Adrenal gland (tissue), 12 donors: Measurements from ENCODE around the gene UVRAG. TPM values are rescaled to one million over a fixed set of nuclear protein-coding genes. Genes with fewer than 3 reads are reported as not detected.
A peak's percentile ranks its signal among the peaks of the same experiment; 100 is the strongest.

ENCODE experiments used
- DNase-seq, 7 donors: peaks; one replicate each; pipeline ENCODE4 v3.0.0-alpha.2; 2019 to 2020
- H3K27ac ChIP-seq, 5 donors: fragments of 200-600 bp; sonication (generic) in 4 of 5; 1 replicate in 3 of 5; 2 replicates in 2 of 5; pipeline versions ENCODE4 v1.5.1 to v1.8.0; 2016 to 2020; ENCODE audit warnings: mild to moderate bottlenecking in 1 of 5
- H3K27me3 ChIP-seq: fragments of 200-600 bp; 2 replicates; pipeline ENCODE4 v1.8.0; 2021
- H3K36me3 ChIP-seq, 2 donors: fragments of 200-600 bp; replicated peaks in 1 of 2; 1 replicate in 1 of 2; 2 replicates in 1 of 2; pipeline versions ENCODE4 v1.5.1 to v1.8.0; 2018 to 2022
- H3K4me1 ChIP-seq, 2 donors: fragments of 200-600 bp; replicated peaks in 1 of 2; 1 replicate in 1 of 2; 2 replicates in 1 of 2; pipeline versions ENCODE4 v1.5.1 to v1.8.0; 2018 to 2021
- H3K4me3 ChIP-seq, 4 donors: fragments of 200-600 bp; sonication (generic) in 3 of 4; one replicate each; pipeline ENCODE4 v1.5.1; 2016 to 2018
- H3K9me3 ChIP-seq, 3 donors: fragments of 200-600 bp; sonication (generic) in 1 of 3; replicated peaks in 1 of 3; 1 replicate in 2 of 3; 2 replicates in 1 of 3; pipeline versions ENCODE4 v1.5.1 to v1.8.0; 2016 to 2021
- CTCF ChIP-seq, 6 experiments: fragments of 450-650 bp in 4 of 6; fragments of 200-600 bp in 2 of 6; sonication (generic) in 1 of 6; IDR thresholded peaks; 1 replicate in 5 of 6; 2 replicates in 1 of 6; pipeline versions ENCODE4 v1.5.1 to v1.8.0; 2016 to 2021; ENCODE audit warnings: antibody characterized with exemption in 6 of 6, mild to moderate bottlenecking in 2 of 6, moderate library complexity in 1 of 6
- POLR2A ChIP-seq, 2 donors: fragments of 450-650 bp; IDR thresholded peaks; one replicate each; pipeline ENCODE4 v1.6.1; 2017; ENCODE audit warnings: antibody characterized with exemption in 2 of 2, mild to moderate bottlenecking in 2 of 2, moderate library complexity in 1 of 2
- WGBS, 4 donors: extraction: QIAGEN DNeasy Blood & Tissue Kit in 2 of 4; methylation state at CpG; one replicate each; pipeline versions ENCODE4 v1.1.5 to v1.1.7; 2013 to 2017; 5-methylcytosine and 5-hydroxymethylcytosine counted together
- intact Hi-C, 2 donors: fragments of 100-400 bp; cut with DNase I; formaldehyde crosslinking; loops; one replicate each; pipeline versions ENCODE4 v1.14.1 to v1.15.0; 2022 to 2023
- polyA plus RNA-seq, 3 donors: library from polyadenylated mRNA; stranded (reverse); fragments of 200-250 nt in 2 of 3; fragments of 350-450 nt in 1 of 3; fragmentation: Illumina TruSeq in 1 of 3; extraction: RNeasy Lipid Tissue Mini Kit (QIAGEN cat#74804) in 1 of 3; gene quantifications; one replicate each; pipeline ENCODE4 v1.2.3, GENCODE V29; 2013 to 2014
- total RNA-seq, 9 donors: library from RNA; depleted of rRNA in 4 of 9; stranded (reverse); fragments of >200 nt in 4 of 9; fragments of 120-200 nt in 1 of 9; fragmentation: NEBNext Ultra II Directional in 1 of 9; extraction: Animal tissue kit (Norgen Biotek cat#: 25700) in 1 of 9; gene quantifications; one replicate each; pipeline versions ENCODE4 v1.1.0 to v1.2.4, GENCODE V29; 2013 to 2023
- donor health status: healthy with polysubstance abuse.
- donor health status: Bipolar disorder and iron deficiency.
- donor health status: DM: yes; HTN: yes; CAD: no.
- donor health status: DM: no; HTN: no; CAD: no.
- donor health status: DM: no; HTN: no; CAD: no.
- donor health status: DM: yes; HTN: yes; CAD: no.

The UVRAG gene
- total and polyA plus RNA-seq, 12 donors: 10.9 to 61.4 (median 28.5) TPM

GRCh38 chr11:75823946-75824345, 8.9 kb downstream of the UVRAG start:
- H3K9me3 ChIP-seq: no peaks in the 10 kb centered on the region
- peaks cover 10 to 61% of the 10 kb centered on the region in 2 donors for H3K4me1 ChIP-seq
- H3K4me3 ChIP-seq: peak overlapping the region in 1 of 4 donors; percentile 6
- 23 to 37% (median 28%) methylated on average over 4 of the region's 4 CpGs for WGBS, 4 donors
- H3K27ac ChIP-seq: peak overlapping the region in 1 of 5 donors; percentile 64
- H3K36me3 ChIP-seq: no peaks in the 10 kb centered on the region
- TF ChIP-seq CTCF (IDR thresholded peaks at IDR 0.05) (no peak), POLR2A (IDR thresholded peaks at IDR 0.05) (no peak)
- DNase-seq: no peak
- intact Hi-C loops: no loop called here
- H3K27me3 ChIP-seq: no peaks in the 10 kb centered on the region

- H3K4me1 ChIP-seq: peaks cover 8 to 57% of the 10 kb centered on the region in 2 donors
- H3K27me3 ChIP-seq: no peaks in the 10 kb centered on the region
- intact Hi-C loops: no loop called here
- no peak overlapping the region for H3K4me3 ChIP-seq
- 34 to 40% (median 36%) methylated on average over 4 of the region's 4 CpGs for WGBS, 4 donors
- H3K9me3 ChIP-seq: no peaks in the 10 kb centered on the region
- peak overlapping the region in 3 of 5 donors; percentile 5 to 65 (median 65) for H3K27ac ChIP-seq
- no peak for TF ChIP-seq CTCF (IDR thresholded peaks at IDR 0.05)
- H3K36me3 ChIP-seq: no peaks in the 10 kb centered on the region
- DNase-seq: no peak
These were observed 11.6 kb downstream of the UVRAG start for GRCh38 chr11:75826461-75827230.

DNA sequence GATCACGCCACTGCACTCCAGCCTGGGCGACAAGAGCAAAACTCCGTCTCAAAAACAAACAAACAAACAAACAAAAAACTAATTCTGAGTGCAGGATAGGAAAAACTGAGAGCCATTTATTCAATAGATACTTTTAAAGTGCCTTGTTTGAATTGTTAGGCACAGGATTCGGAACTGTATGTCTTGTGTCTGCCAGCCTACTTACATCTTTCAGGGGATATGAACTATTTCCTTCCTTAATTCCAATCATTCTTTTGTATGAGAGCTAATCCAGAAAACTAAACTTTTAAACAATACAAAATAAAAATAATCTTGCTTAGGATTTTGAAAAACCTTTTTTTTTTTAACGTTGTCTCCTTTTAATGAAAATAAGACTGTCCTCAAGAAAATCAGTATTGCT, 12.6 kb downstream of the UVRAG start:
- no peaks in the 10 kb centered on the region for H3K27me3 ChIP-seq
- WGBS, 4 donors: 59 to 78% (median 73%) methylated on average over 5 of the region's 5 CpGs
- no peak for DNase-seq
- H3K27ac ChIP-seq: peak overlapping the region in 2 of 5 donors; percentile 56 to 65
- peaks cover 8 to 65% of the 10 kb centered on the region in 2 donors for H3K4me1 ChIP-seq
- intact Hi-C loops: no loop called here
- H3K4me3 ChIP-seq: no peak overlapping the region
- H3K9me3 ChIP-seq: no peaks in the 10 kb centered on the region
- TF ChIP-seq CTCF (IDR thresholded peaks at IDR 0.05) (no peak), POLR2A (IDR thresholded peaks at IDR 0.05) (no peak)
- H3K36me3 ChIP-seq: no peaks in the 10 kb centered on the region

GRCh38 chr11:75831915-75832502, 17.0 kb downstream of the UVRAG start:
- WGBS, 4 donors: 41 to 59% (median 55%) methylated on average over 6 of the region's 6 CpGs

More at GRCh38 chr11:75831915-75832502, 17.0 kb downstream of the UVRAG start:
- H3K36me3 ChIP-seq: no peaks in the 10 kb centered on the region
- intact Hi-C loops: no loop called here
- H3K27me3 ChIP-seq: no peaks in the 10 kb centered on the region
- H3K9me3 ChIP-seq: no peaks in the 10 kb centered on the region
- no peak overlapping the region for H3K4me3 ChIP-seq
- peak overlapping the region in 3 of 5 donors; percentile 17 to 73 (median 54) for H3K27ac ChIP-seq
- no peak for TF ChIP-seq CTCF (IDR thresholded peaks at IDR 0.05)
- no peak for TF ChIP-seq POLR2A (IDR thresholded peaks at IDR 0.05)
- H3K4me1 ChIP-seq: peaks cover 2 to 33% of the 10 kb centered on the region in 2 donors
- peak in 6 of 7 donors; percentile 39 to 76 (median 62) for DNase-seq
